Choroid plexus epithelial cell (primary cell): ENCODE data around the gene RPS6KA5.

Experiments used
- DNase-seq: peaks from one replicate; pipeline ENCODE4 v3.0.0-alpha.2; 2010; ENCODE audit warnings: low read depth
- H3K4me3 ChIP-seq: 2 replicates; pipeline ENCODE4 v1.5.1; 2011; ENCODE audit warnings: low read depth, mild to moderate bottlenecking, control low read depth, low read length, moderate library complexity
- CTCF ChIP-seq: conservative IDR thresholded peaks from 2 replicates; pipeline ENCODE4 v1.5.1; 2011; ENCODE audit warnings: low read depth, mild to moderate bottlenecking, control low read depth, inconsistent platforms, low read length, moderate library complexity

The RPS6KA5 gene

DNA sequence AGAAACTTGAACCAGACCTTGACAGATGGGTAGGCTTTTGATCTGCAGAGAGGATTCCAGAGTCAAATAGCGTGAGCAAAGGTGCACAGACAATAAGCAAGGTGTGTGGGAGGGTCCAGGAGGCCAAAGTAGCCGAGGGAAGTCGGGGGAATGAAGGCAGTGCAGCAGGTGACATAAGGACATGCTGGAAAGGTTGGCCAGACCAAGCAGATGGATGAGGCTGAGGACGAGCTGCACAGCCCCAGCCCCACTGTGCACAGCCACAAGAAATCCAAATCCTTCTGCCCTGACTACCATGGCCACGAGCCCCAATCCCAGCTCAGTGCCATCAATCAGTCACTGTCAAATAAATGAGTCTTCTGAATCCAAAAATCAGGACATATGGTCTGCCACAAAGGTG is 249.6 kb downstream of the RPS6KA5 start:
- DNase-seq: no peak
- H3K4me3 ChIP-seq: no peak overlapping the region
- no peak for TF ChIP-seq CTCF

DNA sequence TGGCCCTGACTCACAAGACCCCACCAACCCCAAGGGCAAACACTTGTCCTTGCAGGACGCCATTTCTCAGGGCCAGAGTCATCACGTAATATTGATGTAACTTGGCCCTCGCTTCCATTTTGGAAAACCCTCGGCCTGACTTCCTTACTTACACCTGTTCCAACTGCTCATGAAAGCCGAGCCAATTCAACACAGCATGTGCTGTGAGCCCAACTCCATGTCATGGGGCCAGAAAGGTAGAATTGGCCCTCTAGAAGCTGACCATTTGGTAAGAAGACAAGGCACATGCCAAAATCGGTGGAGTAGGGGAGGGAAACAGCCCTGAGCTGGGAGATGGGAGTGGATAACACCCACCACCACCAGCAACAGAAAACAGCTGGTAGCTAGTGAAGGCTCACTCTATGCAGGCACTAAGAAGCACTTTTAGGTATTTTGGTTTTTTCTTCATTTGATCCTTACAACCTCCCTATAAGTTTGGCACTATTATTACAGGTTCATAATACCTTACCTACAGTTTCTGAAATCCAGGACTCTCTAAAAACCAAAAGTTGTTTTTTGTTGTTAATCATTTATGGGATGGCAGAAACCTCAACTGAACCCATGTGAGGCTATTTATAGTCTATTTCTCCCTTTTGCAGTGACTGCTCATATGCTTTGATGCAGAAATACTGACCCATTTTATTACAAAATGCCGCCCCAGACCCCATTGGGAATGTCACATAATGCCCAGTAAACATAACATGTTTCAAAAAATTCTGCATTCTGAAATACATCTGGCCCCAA is 250.7 kb downstream of the RPS6KA5 start:
- TF ChIP-seq CTCF: no peak
- no peak for DNase-seq
- no peak overlapping the region for H3K4me3 ChIP-seq

DNA sequence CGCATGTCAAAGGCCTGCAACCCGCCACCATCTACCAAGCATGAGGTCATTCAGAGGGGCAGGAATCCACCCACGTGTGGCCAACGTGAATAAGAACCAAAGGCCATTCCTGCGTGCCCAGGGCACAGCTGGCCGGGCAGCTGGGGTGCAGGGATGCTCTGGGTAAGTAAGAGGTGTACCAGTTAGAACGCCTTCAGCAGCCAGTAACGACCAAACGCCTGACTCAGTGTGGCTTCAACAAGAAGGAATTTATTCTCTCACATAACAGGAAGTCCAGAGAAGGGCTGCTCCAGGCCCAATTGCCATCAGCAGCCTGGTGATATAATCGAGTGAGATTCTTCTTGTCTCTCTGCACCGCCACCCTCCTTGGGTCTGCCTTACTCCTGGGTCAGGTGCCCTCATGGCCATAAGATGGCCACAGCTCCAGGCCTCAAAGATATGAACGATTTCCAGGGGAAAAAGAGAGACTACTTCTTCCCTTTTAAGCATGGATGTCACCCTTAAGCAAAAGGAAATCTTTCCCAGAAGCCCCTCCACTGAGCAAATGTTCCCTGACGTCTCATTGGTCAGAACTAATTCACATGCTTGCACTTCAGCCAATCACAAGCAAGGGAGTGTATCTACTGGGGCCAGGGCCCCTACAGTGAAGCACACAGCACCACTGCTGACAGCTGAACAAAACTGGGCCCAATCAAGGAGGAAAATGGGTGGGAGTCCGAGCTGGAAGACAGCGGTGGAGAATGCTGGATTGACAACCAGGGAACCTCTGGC is 251.5 kb downstream of the RPS6KA5 start:
- H3K4me3 ChIP-seq: no peak overlapping the region
- TF ChIP-seq CTCF: no peak
- DNase-seq: no peak

GRCh38 chr14:90807060-90807459 is 253.4 kb downstream of the RPS6KA5 start:
- no peak overlapping the region for H3K4me3 ChIP-seq
- DNase-seq: no peak
- no peak for TF ChIP-seq CTCF

DNA sequence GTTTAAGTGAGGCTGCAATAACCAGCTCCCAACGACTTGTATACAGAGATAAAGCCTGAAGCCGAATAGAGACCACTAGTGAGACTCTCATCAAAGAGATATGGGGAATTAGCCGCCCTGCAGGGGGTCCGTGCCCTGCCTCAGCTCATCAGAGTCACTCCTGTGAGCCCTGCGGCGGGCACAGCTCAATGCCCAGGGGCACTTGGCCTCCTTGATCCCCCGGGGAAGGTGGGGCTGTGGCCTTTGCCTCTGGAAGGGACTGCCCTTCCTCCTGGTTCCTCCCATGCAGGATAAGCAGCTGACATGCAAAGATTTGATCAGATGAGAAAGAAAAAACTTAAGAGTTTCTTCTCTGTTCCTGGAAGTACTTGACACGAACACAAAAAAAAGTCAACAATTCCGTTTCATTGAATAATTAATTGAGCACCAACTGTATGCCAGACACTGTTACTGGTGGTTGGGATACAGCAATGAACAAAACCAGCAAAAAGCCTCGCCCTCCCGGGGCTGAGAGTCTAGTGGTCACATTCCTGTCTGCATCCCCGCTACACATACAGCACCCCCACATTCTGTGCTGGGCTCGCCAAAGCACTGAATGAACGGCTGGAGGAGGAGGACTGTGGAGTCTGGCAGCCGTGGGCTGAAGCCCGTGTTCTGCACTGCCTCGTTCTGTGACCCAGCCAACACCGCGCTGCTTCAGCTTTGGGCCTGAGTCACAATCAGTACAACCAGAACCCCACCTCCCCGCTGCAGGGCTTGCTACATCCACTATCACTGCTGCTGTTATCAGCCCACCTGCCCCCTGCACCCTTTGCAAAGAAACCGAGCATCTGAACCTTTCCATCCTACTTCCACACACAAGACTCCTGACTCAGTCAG is 254.5 kb downstream of the RPS6KA5 start:
- no peak for TF ChIP-seq CTCF
- DNase-seq: no peak
- H3K4me3 ChIP-seq: no peak overlapping the region

GRCh38 chr14:90805084-90805391 is 255.4 kb downstream of the RPS6KA5 start:
- DNase-seq: no peak
- H3K4me3 ChIP-seq: no peak overlapping the region
- no peak for TF ChIP-seq CTCF
